Inflammatory macrophage treated with lipopolysaccharide for 4 hours (primary cell): ENCODE results near the gene KANSL1.
"Not testable (repeated sequence)": the region's sequence is repeated elsewhere in the genome, so short reads cannot be mapped to it uniquely, and the experiment has no call there.

Experiments used
- DNase-seq: peaks from one replicate; pipeline ENCODE4 v3.0.0-alpha.2; 2020

KANSL1 gene

GRCh38 chr17:46192439-46193150 lies 634 bp downstream of the KANSL1 start:
- DNase-seq: peak; percentile 50

GRCh38 chr17:46192189-46192438 lies 1.1 kb downstream of the KANSL1 start:
- peak; percentile 7 for DNase-seq

- peak; percentile 55 for DNase-seq
These were observed 1.7 kb downstream of the KANSL1 start for GRCh38 chr17:46191322-46192188.

GRCh38 chr17:46190763-46191162 lies 2.5 kb downstream of the KANSL1 start:
- no peak for DNase-seq

- DNase-seq: peak; percentile 40
These were observed 6.4 kb downstream of the KANSL1 start for GRCh38 chr17:46186827-46187235.

- no peak for DNase-seq
These were observed 8.5 kb downstream of the KANSL1 start for GRCh38 chr17:46184696-46185095.

GRCh38 chr17:46183383-46183782 lies 9.8 kb downstream of the KANSL1 start:
- DNase-seq: not testable (repeated sequence)

GRCh38 chr17:46182961-46183360 lies 10.3 kb downstream of the KANSL1 start:
- DNase-seq: no peak

- no peak for DNase-seq
These were observed 11.3 kb downstream of the KANSL1 start for GRCh38 chr17:46181940-46182339.

GRCh38 chr17:46181316-46181715 lies 11.9 kb downstream of the KANSL1 start:
- DNase-seq: not testable (repeated sequence)

- no peak for DNase-seq
These were observed 12.3 kb downstream of the KANSL1 start for GRCh38 chr17:46180892-46181274.

GRCh38 chr17:46180185-46180891 lies 12.9 kb downstream of the KANSL1 start:
- DNase-seq: not testable (repeated sequence)

GRCh38 chr17:46179375-46179999 lies 13.7 kb downstream of the KANSL1 start:
- peak; percentile 93 for DNase-seq

GRCh38 chr17:46178550-46179214 lies 14.5 kb downstream of the KANSL1 start:
- DNase-seq: peak; percentile 82

- no peak for DNase-seq
These were observed 16.3 kb downstream of the KANSL1 start for GRCh38 chr17:46176975-46177374.

- no peak for DNase-seq
These were observed 17.3 kb downstream of the KANSL1 start for GRCh38 chr17:46175891-46176290.

- no peak for DNase-seq
These were observed 20.1 kb downstream of the KANSL1 start for GRCh38 chr17:46173153-46173552.

GRCh38 chr17:46171939-46172338 lies 21.3 kb downstream of the KANSL1 start:
- no peak for DNase-seq

GRCh38 chr17:46170639-46171429 lies 22.4 kb downstream of the KANSL1 start:
- no peak for DNase-seq

GRCh38 chr17:46169913-46170638 lies 23.2 kb downstream of the KANSL1 start:
- no peak for DNase-seq
